Neutrophil (primary cell): ENCODE data around the gene EHMT1.

Source experiments
- H3K27ac ChIP-seq: fragments of 200-600 bp; sonication (generic); 2 replicates; pipeline ENCODE4 v1.5.1; 2016; ENCODE audit warnings: mild to moderate bottlenecking, moderate library complexity
- H3K27me3 ChIP-seq: fragments of 200-600 bp; sonication (generic); 2 replicates; pipeline ENCODE4 v1.6.0; 2016; ENCODE audit warnings: mild to moderate bottlenecking
- H3K36me3 ChIP-seq: fragments of 200-600 bp; sonication (generic); 2 replicates; pipeline ENCODE4 v1.5.1; 2017
- H3K4me1 ChIP-seq, 2 experiments: fragments of 200-600 bp in 1 of 2; sonication (generic) in 1 of 2; 1 replicate in 1 of 2; 2 replicates in 1 of 2; pipeline versions ENCODE4 v1.5.1 to v1.6.1; 2013 to 2016; ENCODE audit warnings: low read depth in 1 of 2, low read length in 1 of 2, mild to moderate bottlenecking in 1 of 2, moderate library complexity in 1 of 2; ENCODE audit not compliant: control insufficient read depth in 1 of 2, insufficient read depth in 1 of 2
- H3K4me3 ChIP-seq, 2 experiments: fragments of 200-600 bp in 1 of 2; sonication (generic) in 1 of 2; 1 replicate in 1 of 2; 2 replicates in 1 of 2; pipeline ENCODE4 v1.5.1; 2013 to 2016; ENCODE audit warnings: low read depth in 1 of 2, low read length in 1 of 2, mild to moderate bottlenecking in 1 of 2, moderate library complexity in 1 of 2
- H3K9me3 ChIP-seq: fragments of 200-600 bp; sonication (generic); 2 replicates; pipeline ENCODE4 v1.5.1; 2016
- CTCF ChIP-seq: fragments of 200-600 bp; sonication (generic); IDR thresholded peaks from 2 replicates; pipeline ENCODE4 v1.5.1; 2016; ENCODE audit warnings: antibody characterized with exemption

Gene EHMT1

GRCh38 chr9:137820161-137820855, 201.5 kb downstream of the EHMT1 start:
- H3K4me3 ChIP-seq, result no peak overlapping the region
- TF ChIP-seq CTCF, result no peak
- H3K36me3 ChIP-seq, result peaks cover 56% of the 10 kb centered on the region
- H3K27ac ChIP-seq, result no peak overlapping the region
- H3K4me1 ChIP-seq, result no peaks in the 10 kb centered on the region
- no peaks in the 10 kb centered on the region for H3K27me3 ChIP-seq
- H3K9me3 ChIP-seq, result peaks cover 22% of the 10 kb centered on the region

- no peak overlapping the region for H3K27ac ChIP-seq
- no peak overlapping the region for H3K4me3 ChIP-seq
- H3K27me3 ChIP-seq, result no peaks in the 10 kb centered on the region
- no peaks in the 10 kb centered on the region for H3K4me1 ChIP-seq
- TF ChIP-seq CTCF, result no peak
- peaks cover 7% of the 10 kb centered on the region for H3K9me3 ChIP-seq
- H3K36me3 ChIP-seq, result peaks cover 57% of the 10 kb centered on the region
These were observed 205.4 kb downstream of the EHMT1 start for GRCh38 chr9:137823986-137824771.

GRCh38 chr9:137825324-137825989, 206.7 kb downstream of the EHMT1 start:
- H3K4me1 ChIP-seq, result no peaks in the 10 kb centered on the region
- H3K27me3 ChIP-seq, result no peaks in the 10 kb centered on the region
- H3K27ac ChIP-seq, result no peak overlapping the region
- H3K4me3 ChIP-seq, result no peak overlapping the region
- H3K9me3 ChIP-seq, result no peaks in the 10 kb centered on the region
- H3K36me3 ChIP-seq, result peaks cover 56% of the 10 kb centered on the region
- TF ChIP-seq CTCF, result no peak

GRCh38 chr9:137827908-137828526, 209.2 kb downstream of the EHMT1 start:
- no peaks in the 10 kb centered on the region for H3K9me3 ChIP-seq
- H3K4me3 ChIP-seq, result no peak overlapping the region
- peaks cover 62% of the 10 kb centered on the region for H3K36me3 ChIP-seq
- TF ChIP-seq CTCF, result no peak
- no peaks in the 10 kb centered on the region for H3K27me3 ChIP-seq
- H3K4me1 ChIP-seq, result no peaks in the 10 kb centered on the region
- no peak overlapping the region for H3K27ac ChIP-seq

- Histone ChIP-seq H3K27ac (no peak overlapping the region), H3K4me3 (no peak overlapping the region), H3K4me1 (no peaks in the 10 kb centered on the region), H3K27me3 (no peaks in the 10 kb centered on the region), H3K9me3 (no peaks in the 10 kb centered on the region), H3K36me3 (peaks cover 68% of the 10 kb centered on the region)
- no peak for TF ChIP-seq CTCF
These were observed 209.9 kb downstream of the EHMT1 start for GRCh38 chr9:137828527-137829259.
